Large intestine (tissue), 12 donors: ENCODE data around the gene GLYR1. TPM values are rescaled to one million over a fixed set of nuclear protein-coding genes. Genes with fewer than 3 reads are reported as not detected.
A peak's percentile ranks its signal among the peaks of the same experiment; 100 is the strongest.
"Not testable (repeated sequence)": the region's sequence is repeated elsewhere in the genome, so short reads cannot be mapped to it uniquely, and the experiment has no call there.

Source experiments
- DNase-seq, 2 donors: peaks; one replicate each; pipeline versions ENCODE4 v3.0.0 to v3.0.0-alpha.2; 2013
- H3K27ac ChIP-seq: one replicate; pipeline ENCODE4 v1.5.1; 2013; ENCODE audit warnings: low read length
- H3K27me3 ChIP-seq: 2 replicates; pipeline ENCODE4 v1.6.1; 2013; ENCODE audit warnings: low read length; ENCODE audit not compliant: control insufficient read depth, insufficient read depth
- H3K36me3 ChIP-seq: 2 replicates; pipeline ENCODE4 v1.6.1; 2013; ENCODE audit warnings: low read length; ENCODE audit not compliant: control insufficient read depth, insufficient read depth
- H3K4me1 ChIP-seq: one replicate; pipeline ENCODE4 v1.6.1; 2013; ENCODE audit warnings: low read length; ENCODE audit not compliant: control insufficient read depth, insufficient read depth
- H3K4me3 ChIP-seq: one replicate; pipeline ENCODE4 v1.5.1; 2013; ENCODE audit warnings: low read length
- H3K9me3 ChIP-seq: one replicate; pipeline ENCODE4 v1.6.1; 2013; ENCODE audit warnings: mild to moderate bottlenecking, low read depth, low read length, moderate library complexity; ENCODE audit not compliant: control insufficient read depth
- WGBS: methylation state at CpG from one replicate; pipeline ENCODE4 v1.1.5; 2013; ENCODE audit warnings: low lambda C conversion rate; ENCODE audit not compliant: insufficient coverage; 5-methylcytosine and 5-hydroxymethylcytosine counted together
- long read RNA-seq, 11 donors: transcript quantifications; one replicate each; lab custom pipeline, GENCODE V29; 2026
- polyA plus RNA-seq: library from polyadenylated mRNA; unstranded; fragments of 120-200 nt; gene quantifications from one replicate; pipeline ENCODE4 v1.2.1, GENCODE V29; 2013

Gene GLYR1
- 102 TPM for polyA plus RNA-seq
- long read RNA-seq, donor 1, transcript GLYR1-201 (16 exons, 3,772 nt) = major isoform, 8 of 11 reads
- long read RNA-seq, donor 1, partial matches to known transcripts = 0 of 11 reads
- long read RNA-seq, donor 1, other reads (novel, unspliced or antisense) = 0 of 11 reads
- long read RNA-seq, donor 2, transcript GLYR1-201 (16 exons, 3,772 nt) = major isoform, 11 of 27 reads
- long read RNA-seq, donor 2, transcript GLYR1-206 (4 exons, 630 nt) = minor isoform, 8 of 27 reads
- long read RNA-seq, donor 2, partial matches to known transcripts = 6 of 27 reads
- long read RNA-seq, donor 2, other reads (novel, unspliced or antisense) = 0 of 27 reads
- long read RNA-seq, donor 3 = 0 reads
- long read RNA-seq, donor 4, partial matches to known transcripts = 13 of 13 reads
- long read RNA-seq, donor 4, other reads (novel, unspliced or antisense) = 0 of 13 reads
- long read RNA-seq, donor 5, partial matches to known transcripts = 0 of 6 reads
- long read RNA-seq, donor 5, other reads (novel, unspliced or antisense) = 0 of 6 reads
- long read RNA-seq, donor 6, partial matches to known transcripts = 104 of 107 reads
- long read RNA-seq, donor 6, other reads (novel, unspliced or antisense) = 0 of 107 reads
- long read RNA-seq, donor 7, transcript GLYR1-201 (16 exons, 3,772 nt) = major isoform, 7 of 33 reads
- long read RNA-seq, donor 7, partial matches to known transcripts = 26 of 33 reads
- long read RNA-seq, donor 7, other reads (novel, unspliced or antisense) = 0 of 33 reads
- long read RNA-seq, donor 8, transcript GLYR1-206 (4 exons, 630 nt) = minor isoform, 5 of 29 reads
- long read RNA-seq, donor 8, transcript GLYR1-201 (16 exons, 3,772 nt) = major isoform, 8 of 29 reads
- long read RNA-seq, donor 8, partial matches to known transcripts = 15 of 29 reads
- long read RNA-seq, donor 8, other reads (novel, unspliced or antisense) = 0 of 29 reads
- long read RNA-seq, donor 9, partial matches to known transcripts = 9 of 13 reads
- long read RNA-seq, donor 9, other reads (novel, unspliced or antisense) = 0 of 13 reads
- long read RNA-seq, donor 10, transcript GLYR1-201 (16 exons, 3,772 nt) = major isoform, 11 of 30 reads
- long read RNA-seq, donor 10, partial matches to known transcripts = 14 of 30 reads
- long read RNA-seq, donor 10, other reads (novel, unspliced or antisense) = 0 of 30 reads
- long read RNA-seq, donor 11, partial matches to known transcripts = 5 of 11 reads
- long read RNA-seq, donor 11, other reads (novel, unspliced or antisense) = 0 of 11 reads

DNA sequence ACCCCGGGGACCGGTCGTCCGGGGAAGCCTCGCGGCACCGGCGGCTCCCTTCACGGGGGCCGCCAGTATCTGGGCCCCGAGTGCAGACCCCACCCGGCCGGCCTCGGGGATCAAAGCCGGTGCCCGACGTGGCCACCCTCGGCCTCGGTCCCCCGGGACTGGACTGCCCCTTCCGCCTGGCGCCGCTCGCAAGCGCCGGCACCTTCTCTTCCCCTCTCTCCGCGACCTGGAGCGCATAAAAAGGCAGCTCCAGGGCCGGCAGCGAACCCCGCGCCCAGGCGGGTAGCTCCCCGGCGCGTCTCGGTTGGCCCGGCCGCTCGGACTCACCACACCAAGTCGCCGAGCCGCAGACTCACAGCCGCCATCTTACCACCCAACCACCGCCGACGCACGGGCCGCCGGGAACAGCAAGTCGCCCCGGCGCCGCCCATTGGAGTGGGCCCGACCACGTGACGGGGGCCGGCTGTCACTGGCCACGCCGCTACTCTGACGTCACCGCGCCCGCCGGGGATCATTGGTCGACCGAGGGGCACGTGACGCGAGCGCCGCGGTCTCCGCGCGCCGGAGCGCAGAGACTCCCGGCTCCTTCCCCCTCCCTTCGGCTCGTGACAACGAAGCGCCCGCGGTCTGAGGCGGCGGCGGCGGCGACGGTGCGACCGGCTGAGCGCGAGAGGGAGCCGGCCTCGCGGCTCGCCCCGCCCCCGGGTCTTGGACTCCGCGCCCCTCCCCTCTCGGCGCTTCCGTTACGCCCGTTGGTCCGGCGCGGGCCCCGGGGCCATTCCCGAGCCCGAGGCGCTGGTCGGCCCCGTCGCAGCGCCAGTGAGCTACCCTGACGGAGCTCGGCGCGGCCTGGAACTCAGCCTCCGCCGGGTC, at the start of gene GLYR1, which contains the start of gene UBN1:
Gene GLYR1 (minus strand): TSS at position 388 of the 873 bp plus-strand sequence. CDS start 23 bp downstream, at position 365.
Gene UBN1 (plus strand): TSS at position 581 of the 873 bp plus-strand sequence. CDS start 5,437 bp downstream, outside the sequence.
- no CpG with 5 or more reads among the region's 126 CpGs for WGBS
- DNase-seq = peak; percentile 98 to 99
- Histone ChIP-seq H3K9me3 (no peaks in the 10 kb centered on the region), H3K27ac (peak within 1 kb of the TSS; percentile 92), H3K4me1 (peaks cover 14% of the 10 kb centered on the region), H3K36me3 (peaks cover 21% of the 10 kb centered on the region), H3K27me3 (no peaks in the 10 kb centered on the region), H3K4me3 (peak within 1 kb of the TSS; percentile 92)

DNA sequence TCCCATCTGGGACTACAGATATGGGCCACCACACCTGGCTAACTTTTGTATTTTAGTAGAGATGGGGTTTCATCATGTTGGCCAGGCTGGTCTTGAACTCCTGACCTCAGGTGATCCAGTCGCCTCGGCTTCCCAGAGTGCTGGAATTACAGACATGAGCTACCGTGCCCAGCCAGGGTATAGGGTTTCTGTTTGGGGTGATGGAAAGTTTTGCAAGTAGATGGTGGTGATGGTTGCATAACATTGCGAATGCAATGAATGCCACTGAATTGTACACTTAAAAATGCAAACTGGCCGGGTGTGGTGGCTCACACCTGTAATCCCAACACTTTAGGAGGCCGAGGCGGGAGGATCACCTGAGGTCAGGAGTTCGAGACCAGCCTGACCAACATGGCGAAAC, 49.7 kb upstream of the GLYR1 start:
- not testable (repeated sequence) for H3K27me3 ChIP-seq, H3K27ac ChIP-seq, H3K9me3 ChIP-seq, H3K4me1 ChIP-seq, DNase-seq, H3K4me3 ChIP-seq
- peaks cover 72% of the 10 kb centered on the region for H3K36me3 ChIP-seq
- WGBS = 100% methylated on average over 1 of the region's 9 CpGs

DNA sequence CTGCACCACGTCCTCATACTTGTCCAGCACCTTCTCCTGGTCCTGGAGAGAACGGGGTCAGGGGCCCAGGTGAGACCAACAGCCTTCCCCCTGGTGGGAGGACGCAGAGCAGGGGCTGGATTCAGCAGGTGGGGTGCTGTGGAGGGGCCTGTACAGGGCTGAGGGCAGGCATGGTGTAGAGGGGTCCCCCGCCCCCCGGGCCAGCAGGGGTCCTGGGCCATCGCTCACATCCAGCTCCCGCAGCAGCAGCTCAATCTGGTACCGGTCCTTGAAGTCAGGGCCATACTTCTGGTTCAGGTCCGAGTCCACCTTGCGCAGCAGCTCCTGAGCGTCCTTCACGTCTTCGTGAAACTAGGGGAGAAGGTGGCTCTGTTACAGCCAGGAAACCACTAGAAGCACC, 48.3 kb upstream of the GLYR1 start:
- H3K4me3 ChIP-seq = no peak overlapping the region
- H3K9me3 ChIP-seq = peaks cover 8% of the 10 kb centered on the region
- no peaks in the 10 kb centered on the region for H3K4me1 ChIP-seq
- no peaks in the 10 kb centered on the region for H3K27me3 ChIP-seq
- DNase-seq = no peak
- no CpG with 5 or more reads among the region's 13 CpGs for WGBS
- peaks cover 77% of the 10 kb centered on the region for H3K36me3 ChIP-seq
- no peak overlapping the region for H3K27ac ChIP-seq

DNA sequence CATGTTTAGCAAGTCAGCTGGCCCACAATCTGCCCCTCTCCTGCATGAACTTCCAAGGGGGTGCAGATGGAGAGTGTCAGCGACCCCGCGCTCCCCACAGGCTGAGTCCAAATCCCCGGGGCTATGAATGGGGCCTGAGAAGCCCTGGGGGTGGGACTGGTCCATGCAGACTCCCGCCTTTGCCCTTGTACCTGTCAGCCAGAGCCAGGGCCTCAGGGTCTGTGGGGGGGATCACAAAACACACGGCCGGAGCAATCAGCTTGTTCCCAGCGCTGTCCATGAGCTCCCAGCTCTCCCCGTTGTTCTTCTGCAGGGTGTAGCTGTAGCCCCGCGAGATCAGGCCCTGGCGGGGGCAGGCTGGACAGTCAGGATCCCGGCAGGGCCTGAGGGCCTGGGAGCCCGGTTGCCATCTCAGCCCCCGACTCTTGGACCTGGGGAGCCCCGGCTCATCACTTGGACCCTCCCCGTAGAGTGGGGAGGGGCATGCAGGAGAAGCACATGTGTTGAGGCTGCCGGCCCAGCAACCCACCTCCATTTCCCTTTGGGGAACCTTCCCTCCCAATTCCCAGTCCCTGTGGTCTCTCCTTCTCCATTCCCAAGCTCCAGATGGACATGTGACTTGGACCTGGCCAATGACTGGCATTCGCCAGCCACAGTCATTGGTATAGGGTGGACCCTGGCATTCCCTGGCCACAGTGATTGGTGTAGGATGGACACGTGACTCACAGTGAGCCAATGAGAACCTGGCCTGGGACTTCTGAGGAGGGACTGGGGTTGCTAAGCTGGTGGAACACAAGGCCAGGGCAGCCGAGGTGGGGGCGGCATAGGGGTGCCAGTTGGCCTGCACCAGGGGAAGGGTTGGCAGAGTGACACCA, 47.4 kb upstream of the GLYR1 start:
- DNase-seq = no peak
- H3K27me3 ChIP-seq = no peaks in the 10 kb centered on the region
- no peak overlapping the region for H3K27ac ChIP-seq
- H3K9me3 ChIP-seq = peaks cover 8% of the 10 kb centered on the region
- no peak overlapping the region for H3K4me3 ChIP-seq
- peaks cover 85% of the 10 kb centered on the region for H3K36me3 ChIP-seq
- H3K4me1 ChIP-seq = no peaks in the 10 kb centered on the region
- no CpG with 5 or more reads among the region's 22 CpGs for WGBS

DNA sequence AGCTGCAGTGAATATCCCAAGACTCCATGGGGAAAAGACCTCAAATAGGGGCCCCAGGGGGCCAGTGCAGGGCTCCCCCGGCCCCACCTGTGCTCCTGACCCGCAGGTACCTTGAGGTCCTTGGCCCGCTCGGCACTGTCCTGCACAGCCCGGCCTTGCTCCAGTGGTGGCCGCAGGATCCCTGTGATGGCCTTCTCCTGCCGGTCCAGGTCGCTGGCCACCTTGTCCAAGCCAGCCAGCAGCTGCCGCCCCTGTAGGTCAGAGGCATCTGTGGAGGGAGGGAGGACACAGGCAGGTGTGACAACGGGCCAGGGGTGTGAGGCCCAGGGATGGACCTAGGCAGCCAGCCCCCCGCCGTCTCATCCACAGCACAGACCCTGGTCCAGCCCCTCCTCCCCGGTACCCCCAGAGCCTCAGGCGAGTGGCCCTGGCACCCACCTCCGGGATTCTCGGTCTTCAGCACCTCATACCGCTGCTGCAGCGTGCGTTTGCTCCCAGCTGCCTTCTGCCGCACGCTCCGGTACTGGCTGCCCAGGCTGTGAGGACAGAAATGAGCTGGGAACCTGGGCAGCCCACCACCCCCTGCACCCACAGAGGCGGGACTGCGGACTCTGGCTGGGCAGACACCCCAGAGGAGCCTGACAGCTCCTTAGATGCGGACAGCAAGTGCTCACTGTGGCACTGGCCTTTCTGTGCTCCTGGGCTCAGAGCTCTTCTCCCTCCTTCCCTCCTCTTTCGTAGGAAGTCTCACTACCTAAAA, 46.2 kb upstream of the GLYR1 start:
- Histone ChIP-seq H3K4me1 (no peaks in the 10 kb centered on the region), H3K27ac (no peak overlapping the region), H3K4me3 (no peak overlapping the region), H3K9me3 (no peaks in the 10 kb centered on the region), H3K36me3 (peaks cover 79% of the 10 kb centered on the region), H3K27me3 (no peaks in the 10 kb centered on the region)
- no CpG with 5 or more reads among the region's 26 CpGs for WGBS
- no peak for DNase-seq

DNA sequence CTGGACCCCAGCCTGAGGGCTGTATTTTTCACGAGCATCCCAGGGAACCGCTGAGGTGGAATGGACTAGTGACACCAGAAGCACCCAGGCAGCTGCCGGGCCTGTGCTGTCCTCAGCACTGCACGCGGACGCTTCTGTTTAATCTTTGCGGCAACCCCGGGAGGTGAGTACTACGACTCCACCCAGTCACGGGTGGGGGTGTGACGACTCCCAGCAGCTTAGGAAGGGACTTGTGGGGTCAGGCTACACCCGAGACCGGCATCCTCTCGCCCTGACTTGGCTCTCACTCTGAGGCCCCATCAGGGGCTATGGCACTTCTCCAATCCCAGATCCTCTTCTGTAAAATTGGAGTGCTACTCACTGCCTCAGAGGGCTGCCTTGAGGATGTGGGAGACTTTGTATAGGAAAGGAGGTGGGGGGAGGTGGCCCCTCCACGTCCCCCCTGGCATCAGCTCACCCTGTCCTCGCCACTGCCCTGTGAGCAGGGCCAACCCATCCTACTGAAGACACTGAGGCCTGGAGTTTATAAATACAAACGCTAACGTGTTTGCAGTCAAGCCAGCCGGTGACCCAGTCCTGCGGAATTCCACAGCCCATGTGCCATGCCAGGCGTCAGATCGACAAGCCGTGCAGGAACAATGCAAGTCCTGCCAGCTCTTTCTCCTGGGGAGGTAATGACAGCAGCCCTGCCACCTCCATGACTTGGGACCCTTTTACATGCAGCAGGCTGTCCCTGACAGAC, 45.4 kb upstream of the GLYR1 start:
- no peak for DNase-seq
- Histone ChIP-seq H3K27ac (no peak overlapping the region), H3K4me3 (no peak overlapping the region), H3K27me3 (no peaks in the 10 kb centered on the region), H3K36me3 (peaks cover 84% of the 10 kb centered on the region), H3K9me3 (no peaks in the 10 kb centered on the region), H3K4me1 (no peaks in the 10 kb centered on the region)
- 88% methylated on average over 3 of the region's 23 CpGs for WGBS

DNA sequence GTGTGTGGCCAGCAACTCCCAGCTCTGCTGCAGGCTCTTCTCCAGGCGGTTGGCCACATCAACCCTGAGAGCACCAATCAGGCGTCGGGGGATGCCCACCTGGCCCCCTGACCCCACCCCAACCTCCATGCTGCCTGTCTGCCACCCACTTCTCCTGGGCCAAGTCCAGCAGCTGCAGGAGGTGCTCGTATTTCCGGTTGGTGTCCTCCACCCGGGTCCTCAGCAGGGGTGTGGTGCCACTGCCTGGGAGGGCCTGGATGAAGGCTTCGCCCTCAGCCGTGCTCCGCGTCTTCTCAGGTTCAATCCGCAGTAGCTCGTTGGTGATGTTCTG, 44.8 kb upstream of the GLYR1 start:
- peaks cover 87% of the 10 kb centered on the region for H3K36me3 ChIP-seq
- no peaks in the 10 kb centered on the region for H3K9me3 ChIP-seq
- H3K27me3 ChIP-seq = no peaks in the 10 kb centered on the region
- no peak for DNase-seq
- no peak overlapping the region for H3K27ac ChIP-seq
- no CpG with 5 or more reads among the region's 12 CpGs for WGBS
- no peak overlapping the region for H3K4me3 ChIP-seq
- H3K4me1 ChIP-seq = no peaks in the 10 kb centered on the region

DNA sequence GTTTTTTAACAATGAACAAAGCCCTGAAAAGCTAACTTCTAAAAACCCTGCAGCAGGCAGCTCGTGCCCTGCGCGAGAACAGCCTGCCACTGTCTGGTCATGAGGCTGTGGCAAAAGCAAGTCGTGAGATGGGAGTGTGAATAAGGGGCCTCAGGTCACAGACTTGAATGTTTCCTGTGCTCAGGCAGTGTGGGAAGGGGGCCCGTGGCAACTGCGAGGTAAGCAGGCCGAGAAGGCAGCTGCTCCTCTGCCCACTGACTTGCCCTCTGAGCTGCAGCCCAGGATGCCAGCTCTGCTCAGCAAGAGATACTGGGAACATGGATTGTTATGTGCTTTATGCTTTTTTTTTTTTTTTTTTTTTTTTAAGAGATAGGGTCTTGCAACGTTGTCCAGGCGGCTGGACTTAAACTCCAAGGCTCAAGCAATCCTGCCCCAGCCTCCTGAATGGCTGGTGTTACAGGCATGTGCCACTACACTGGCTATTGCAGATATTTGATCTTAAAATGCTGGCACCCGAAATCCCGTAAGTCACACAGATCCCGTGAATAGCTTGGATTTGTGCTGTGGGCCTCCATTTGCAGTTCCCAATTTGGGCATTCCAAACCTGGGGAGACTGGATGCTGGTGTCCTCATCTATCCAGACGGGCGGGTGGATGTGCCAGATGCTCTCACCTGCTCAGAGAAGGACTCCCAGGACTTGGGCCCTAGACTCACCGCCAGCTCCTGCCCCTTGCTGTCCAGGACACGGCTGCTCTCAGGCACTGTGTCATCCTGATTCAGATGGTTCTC, 44.2 kb upstream of the GLYR1 start:
- Histone ChIP-seq H3K4me3 (no peak overlapping the region), H3K27ac (no peak overlapping the region), H3K9me3 (no peaks in the 10 kb centered on the region), H3K27me3 (no peaks in the 10 kb centered on the region), H3K4me1 (no peaks in the 10 kb centered on the region), H3K36me3 (peaks cover 85% of the 10 kb centered on the region)
- WGBS = no CpG with 5 or more reads among the region's 16 CpGs
- no peak for DNase-seq
